Breast epithelium (tissue), 3 donors: ENCODE measurements around the gene EPS8L3.
"Not testable (repeated sequence)": the region's sequence is repeated elsewhere in the genome, so short reads cannot be mapped to it uniquely, and the experiment has no call there.

Source experiments
- CTCF ChIP-seq, 3 donors: fragments of 450-650 bp; IDR thresholded peaks; one replicate each; pipeline ENCODE4 v1.5.1; 2016 to 2017; ENCODE audit warnings: antibody characterized with exemption in 3 of 3, mild to moderate bottlenecking in 3 of 3, moderate library complexity in 3 of 3
- POLR2A ChIP-seq: fragments of 450-650 bp; IDR thresholded peaks from one replicate; pipeline ENCODE4 v1.6.1; 2016; ENCODE audit warnings: antibody characterized with exemption, mild to moderate bottlenecking, moderate library complexity

- not testable (repeated sequence) for TF ChIP-seq CTCF (IDR thresholded peaks at IDR 0.05); POLR2A
These were observed 53.9 kb downstream of the EPS8L3 start for GRCh38 chr1:109709822-109710221.
